ENCODE results near the gene TMCO4. TPM values are rescaled to one million over a fixed set of nuclear protein-coding genes. Genes with fewer than 3 reads are reported as not detected.
"Not testable (repeated sequence)": the region's sequence is repeated elsewhere in the genome, so short reads cannot be mapped to it uniquely, and the experiment has no call there.

The TMCO4 gene
- total RNA-seq, 1 experiment from 2014 or later: 13.5 TPM

- CTCF ChIA-PET: no interaction called here
- no peaks in the 10 kb centered on the region for H3K27me3 Mint-ChIP-seq (ENCODE audit: unreplicated experiment)
- H3K9me3 Mint-ChIP-seq (ENCODE audit: low read depth, unreplicated experiment): no peaks in the 10 kb centered on the region
- H3K27ac Mint-ChIP-seq (ENCODE audit: unreplicated experiment): no peak overlapping the region
- no peak for DNase-seq
- H3K4me1 Mint-ChIP-seq (ENCODE audit: low read depth, unreplicated experiment): peaks cover 20% of the 10 kb centered on the region
- no peak overlapping the region for H3K4me3 Mint-ChIP-seq (ENCODE audit: low read depth, unreplicated experiment)
- intact Hi-C loops (cut with micrococcal nuclease; ENCODE audit: unreplicated experiment): loop anchor here (5.0 kb wide), 1 partner anchor 43 kb away; no protein-coding TSS in a partner anchor
- peaks cover 15% of the 10 kb centered on the region for H3K36me3 Mint-ChIP-seq (ENCODE audit: insufficient read depth, unreplicated experiment)
- no peak for TF ChIP-seq CTCF (IDR thresholded peaks at IDR 0.05; ENCODE audit: unreplicated experiment)
- BruUV-seq (replicated peaks): no TSS peak
These were observed 20.0 kb upstream of the TMCO4 start for GRCh38 chr1:19819701-19820100.

- no peaks in the 10 kb centered on the region for H3K27me3 Mint-ChIP-seq (ENCODE audit: unreplicated experiment)
- H3K27ac Mint-ChIP-seq (ENCODE audit: unreplicated experiment): no peak overlapping the region
- H3K36me3 Mint-ChIP-seq (ENCODE audit: insufficient read depth, unreplicated experiment): peaks cover 15% of the 10 kb centered on the region
- no peak overlapping the region for H3K4me3 Mint-ChIP-seq (ENCODE audit: low read depth, unreplicated experiment)
- DNase-seq: no peak
- CTCF ChIA-PET: no interaction called here
- H3K4me1 Mint-ChIP-seq (ENCODE audit: low read depth, unreplicated experiment): peaks cover 28% of the 10 kb centered on the region
- BruUV-seq (replicated peaks): no TSS peak
- intact Hi-C loops (cut with micrococcal nuclease; ENCODE audit: unreplicated experiment): loop anchor here (5.0 kb wide), 1 partner anchor 44 kb away; no protein-coding TSS in a partner anchor
- no peaks in the 10 kb centered on the region for H3K9me3 Mint-ChIP-seq (ENCODE audit: low read depth, unreplicated experiment)
- TF ChIP-seq CTCF (IDR thresholded peaks at IDR 0.05; ENCODE audit: unreplicated experiment): no peak
These were observed 18.6 kb upstream of the TMCO4 start for GRCh38 chr1:19818324-19818723.

GRCh38 chr1:19817160-19817559, 17.4 kb upstream of the TMCO4 start:
- Mint-ChIP-seq H3K4me3 (ENCODE audit: low read depth, unreplicated experiment) (no peak overlapping the region), H3K36me3 (ENCODE audit: insufficient read depth, unreplicated experiment) (peaks cover 15% of the 10 kb centered on the region), H3K9me3 (ENCODE audit: low read depth, unreplicated experiment) (no peaks in the 10 kb centered on the region), H3K27ac (ENCODE audit: unreplicated experiment) (no peak overlapping the region), H3K4me1 (ENCODE audit: low read depth, unreplicated experiment) (peaks cover 28% of the 10 kb centered on the region), H3K27me3 (ENCODE audit: unreplicated experiment) (no peaks in the 10 kb centered on the region)
- no peak for TF ChIP-seq CTCF (IDR thresholded peaks at IDR 0.05; ENCODE audit: unreplicated experiment)
- CTCF ChIA-PET: no interaction called here
- no TSS peak for BruUV-seq (replicated peaks)
- intact Hi-C loops (cut with micrococcal nuclease; ENCODE audit: unreplicated experiment): loop anchor here (5.0 kb wide), 1 partner anchor 45 kb away; no protein-coding TSS in a partner anchor
- DNase-seq: no peak

- peaks cover 28% of the 10 kb centered on the region for H3K4me1 Mint-ChIP-seq (ENCODE audit: low read depth, unreplicated experiment)
- H3K4me3 Mint-ChIP-seq (ENCODE audit: low read depth, unreplicated experiment); H3K9me3 Mint-ChIP-seq (ENCODE audit: low read depth, unreplicated experiment); CTCF ChIA-PET; H3K27me3 Mint-ChIP-seq (ENCODE audit: unreplicated experiment); DNase-seq; BruUV-seq (replicated peaks): not testable (repeated sequence)
- H3K27ac Mint-ChIP-seq (ENCODE audit: unreplicated experiment): peak overlapping the region; percentile 39
- intact Hi-C loops (cut with micrococcal nuclease; ENCODE audit: unreplicated experiment): loop anchor here (5.0 kb wide), 1 partner anchor 46 kb away; no protein-coding TSS in a partner anchor
- H3K36me3 Mint-ChIP-seq (ENCODE audit: insufficient read depth, unreplicated experiment): peaks cover 15% of the 10 kb centered on the region
These were observed 17.0 kb upstream of the TMCO4 start for GRCh38 chr1:19816737-19817086.
